HUDEP-2 (cell line): ENCODE measurements around the gene LSR.
A peak's percentile ranks its signal among the peaks of the same experiment; 100 is the strongest.

Source experiments
- DNase-seq, 76 experiments: peaks; one replicate each; lab custom pipeline; 2025; ENCODE audit not compliant: unreplicated experiment in 76 of 76; lab: John Stamatoyannopoulos, UW

The LSR gene

GRCh38 chr19:35265126-35265899 is 16.5 kb downstream of the LSR start:
- peak in 12 of 76 experiments; percentile 12 to 55 (median 26) for DNase-seq

- DNase-seq, result no peak
Measured at GRCh38 chr19:35265900-35266519, 17.2 kb downstream of the LSR start.

DNA sequence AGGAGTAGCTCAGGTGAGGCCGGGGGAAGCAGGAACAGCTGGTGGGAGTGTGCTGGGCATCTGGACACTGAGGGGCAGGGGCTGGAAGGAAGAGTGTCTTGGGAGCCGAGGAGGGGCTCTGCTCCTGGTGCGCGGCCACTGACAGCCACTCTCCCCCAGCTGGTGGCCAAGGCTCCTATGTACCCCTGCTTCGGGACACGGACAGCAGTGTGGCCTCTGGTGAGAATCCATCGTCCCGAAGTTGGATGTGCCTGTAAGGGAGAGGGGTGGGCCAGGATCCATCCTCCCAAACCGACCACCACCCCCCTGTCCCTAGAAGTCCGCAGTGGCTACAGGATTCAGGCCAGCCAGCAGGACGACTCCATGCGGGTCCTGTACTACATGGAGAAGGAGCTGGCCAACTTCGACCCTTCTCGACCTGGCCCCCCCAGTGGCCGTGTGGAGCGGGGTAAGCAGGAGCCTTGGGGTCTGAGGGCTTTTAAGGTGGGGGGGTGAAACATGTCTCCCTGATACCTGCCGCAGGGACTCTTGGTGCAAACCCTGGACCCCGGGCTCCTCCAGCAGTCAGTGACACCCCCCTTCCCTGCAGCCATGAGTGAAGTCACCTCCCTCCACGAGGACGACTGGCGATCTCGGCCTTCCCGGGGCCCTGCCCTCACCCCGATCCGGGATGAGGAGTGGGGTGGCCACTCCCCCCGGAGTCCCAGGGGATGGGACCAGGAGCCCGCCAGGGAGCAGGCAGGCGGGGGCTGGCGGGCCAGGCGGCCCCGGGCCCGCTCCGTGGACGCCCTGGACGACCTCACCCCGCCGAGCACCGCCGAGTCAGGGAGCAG is 17.9 kb downstream of the LSR start:
- peak in 3 of 76 experiments; percentile 18 to 39 (median 33) for DNase-seq

DNA sequence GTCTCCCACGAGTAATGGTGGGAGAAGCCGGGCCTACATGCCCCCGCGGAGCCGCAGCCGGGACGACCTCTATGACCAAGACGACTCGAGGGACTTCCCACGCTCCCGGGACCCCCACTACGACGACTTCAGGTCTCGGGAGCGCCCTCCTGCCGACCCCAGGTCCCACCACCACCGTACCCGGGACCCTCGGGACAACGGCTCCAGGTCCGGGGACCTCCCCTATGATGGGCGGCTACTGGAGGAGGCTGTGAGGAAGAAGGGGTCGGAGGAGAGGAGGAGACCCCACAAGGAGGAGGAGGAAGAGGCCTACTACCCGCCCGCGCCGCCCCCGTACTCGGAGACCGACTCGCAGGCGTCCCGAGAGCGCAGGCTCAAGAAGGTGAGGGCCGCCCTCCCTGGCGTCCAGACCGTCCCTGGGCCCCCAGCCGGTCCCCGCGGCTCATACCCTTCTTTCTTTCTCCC is 18.6 kb downstream of the LSR start:
- DNase-seq, result peak in 30 of 76 experiments; percentile 22 to 82 (median 40)

GRCh38 chr19:35267818-35268535 is 19.2 kb downstream of the LSR start:
- peak in 66 of 76 experiments; percentile 10 to 88 (median 64) for DNase-seq

GRCh38 chr19:35268536-35269437 is 20.0 kb downstream of the LSR start, which contains the start of gene USF2:
Gene USF2, plus strand, starts transcription at chr19:35268962. Its CDS starts 140 bp downstream, at chr19:35269102.
- DNase-seq, result peak in 71 of 76 experiments; percentile 14 to 80 (median 63)

DNA sequence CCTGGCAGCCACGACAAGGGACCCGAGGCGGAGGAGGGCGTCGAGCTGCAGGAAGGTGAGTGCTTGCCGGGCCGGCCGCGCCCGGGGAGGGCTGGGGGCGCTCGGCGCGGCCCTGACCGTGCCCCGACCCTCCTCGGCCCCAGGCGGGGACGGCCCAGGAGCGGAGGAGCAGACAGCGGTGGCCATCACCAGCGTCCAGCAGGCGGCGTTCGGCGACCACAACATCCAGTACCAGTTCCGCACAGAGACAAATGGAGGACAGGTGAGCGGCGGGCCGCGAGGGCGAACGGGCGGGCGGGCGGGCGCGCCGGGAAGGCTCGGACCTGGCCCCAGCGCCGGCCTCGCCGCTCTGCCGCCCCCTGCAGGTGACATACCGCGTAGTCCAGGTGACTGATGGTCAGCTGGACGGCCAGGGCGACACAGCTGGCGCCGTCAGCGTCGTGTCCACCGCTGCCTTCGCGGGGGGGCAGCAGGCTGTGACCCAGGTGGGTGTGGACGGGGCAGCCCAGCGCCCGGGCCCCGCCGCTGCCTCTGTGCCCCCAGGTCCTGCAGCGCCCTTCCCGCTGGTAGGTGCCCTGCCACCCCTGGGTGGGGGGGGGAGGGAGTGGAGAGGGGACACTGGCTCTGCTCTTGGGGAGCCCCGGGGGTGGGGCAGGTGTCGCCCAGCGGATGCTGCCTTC is 20.8 kb downstream of the LSR start:
- DNase-seq, result peak in 73 of 76 experiments; percentile 38 to 90 (median 78)

- DNase-seq, result no peak
Measured at GRCh38 chr19:35270381-35270811, 21.6 kb downstream of the LSR start.

DNA sequence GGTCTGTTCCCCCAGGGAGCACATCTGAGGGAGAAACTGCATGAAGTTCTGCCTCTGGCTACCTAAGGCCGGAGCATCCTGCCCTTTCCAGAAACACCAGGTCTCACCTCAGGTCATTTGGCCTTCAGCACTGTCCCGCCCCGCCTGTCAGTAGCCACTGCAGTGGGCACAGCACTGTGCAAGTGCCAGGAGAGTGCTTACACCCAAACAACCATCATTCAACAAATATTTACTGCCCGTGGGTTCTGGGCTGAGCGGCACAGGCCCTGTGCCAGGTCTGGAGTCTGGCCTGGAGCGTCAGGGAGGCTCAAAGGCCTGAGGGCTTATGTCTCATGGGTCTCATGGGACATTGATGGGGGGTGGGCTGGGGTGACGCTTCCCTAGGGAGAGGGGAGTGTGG is 22.7 kb downstream of the LSR start:
- no peak for DNase-seq

DNA sequence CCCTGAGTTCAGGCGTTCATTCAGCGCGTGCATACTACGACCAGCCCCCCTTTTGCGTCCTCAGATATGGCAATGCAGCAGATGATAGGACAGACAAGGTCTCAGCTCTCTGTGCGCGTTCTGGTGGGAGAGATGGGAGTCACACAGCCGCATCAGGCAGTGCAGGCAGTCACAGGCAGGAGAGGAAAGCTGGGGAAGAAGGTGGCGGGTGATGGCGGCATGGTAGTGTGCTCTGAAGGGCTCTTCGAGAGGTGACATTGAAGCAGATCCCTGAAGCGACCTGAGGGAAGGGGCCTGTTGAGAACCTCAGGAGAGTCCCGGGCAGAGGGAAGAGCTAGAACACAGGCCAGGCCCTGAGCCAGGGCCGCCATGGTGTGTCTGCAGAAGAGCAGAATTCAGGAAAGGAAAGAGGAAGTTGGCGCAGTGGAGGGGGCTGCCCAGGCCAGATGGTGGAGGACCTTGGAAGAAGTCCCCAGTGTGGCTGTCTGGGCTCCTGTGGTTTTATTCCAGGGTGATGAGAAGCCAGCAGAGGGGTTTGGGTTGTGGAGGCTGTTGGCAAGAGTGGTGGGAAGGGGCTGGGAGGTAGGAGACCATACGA is 23.4 kb downstream of the LSR start:
- no peak for DNase-seq

- no peak for DNase-seq
Measured at GRCh38 chr19:35272954-35273649, 24.3 kb downstream of the LSR start.

DNA sequence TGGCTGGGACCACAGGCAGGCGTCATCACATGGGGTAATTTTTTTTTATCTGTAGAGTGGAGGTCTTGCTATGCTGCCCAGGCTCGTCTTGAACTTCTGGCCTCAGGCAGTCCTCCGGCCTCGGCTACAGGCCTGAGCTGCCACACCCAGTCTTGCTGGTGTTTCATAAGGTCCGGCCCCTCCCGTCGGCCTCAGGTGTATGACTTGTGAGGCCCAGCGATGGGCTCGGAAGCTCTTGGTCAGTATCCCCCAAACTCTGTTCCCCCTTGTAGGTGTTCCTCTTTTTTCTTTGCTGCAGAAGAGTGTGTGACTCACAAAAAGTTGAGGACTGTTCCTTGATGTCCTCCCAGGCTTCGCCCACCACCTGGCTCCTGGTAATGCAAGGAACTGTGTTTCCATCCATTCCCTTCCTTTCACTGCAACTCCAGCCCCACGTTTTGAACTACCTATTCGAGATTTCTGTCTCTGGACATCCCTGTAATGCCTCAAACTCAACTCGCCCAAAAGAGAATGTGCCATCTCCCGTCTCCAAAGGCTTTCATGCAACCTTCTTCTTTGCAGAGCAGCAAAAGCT is 25.0 kb downstream of the LSR start:
- DNase-seq, result no peak

- no peak for DNase-seq
Measured at GRCh38 chr19:35274323-35274722, 25.5 kb downstream of the LSR start.

- DNase-seq, result no peak
Measured at GRCh38 chr19:35276706-35277281, 28.0 kb downstream of the LSR start.

DNA sequence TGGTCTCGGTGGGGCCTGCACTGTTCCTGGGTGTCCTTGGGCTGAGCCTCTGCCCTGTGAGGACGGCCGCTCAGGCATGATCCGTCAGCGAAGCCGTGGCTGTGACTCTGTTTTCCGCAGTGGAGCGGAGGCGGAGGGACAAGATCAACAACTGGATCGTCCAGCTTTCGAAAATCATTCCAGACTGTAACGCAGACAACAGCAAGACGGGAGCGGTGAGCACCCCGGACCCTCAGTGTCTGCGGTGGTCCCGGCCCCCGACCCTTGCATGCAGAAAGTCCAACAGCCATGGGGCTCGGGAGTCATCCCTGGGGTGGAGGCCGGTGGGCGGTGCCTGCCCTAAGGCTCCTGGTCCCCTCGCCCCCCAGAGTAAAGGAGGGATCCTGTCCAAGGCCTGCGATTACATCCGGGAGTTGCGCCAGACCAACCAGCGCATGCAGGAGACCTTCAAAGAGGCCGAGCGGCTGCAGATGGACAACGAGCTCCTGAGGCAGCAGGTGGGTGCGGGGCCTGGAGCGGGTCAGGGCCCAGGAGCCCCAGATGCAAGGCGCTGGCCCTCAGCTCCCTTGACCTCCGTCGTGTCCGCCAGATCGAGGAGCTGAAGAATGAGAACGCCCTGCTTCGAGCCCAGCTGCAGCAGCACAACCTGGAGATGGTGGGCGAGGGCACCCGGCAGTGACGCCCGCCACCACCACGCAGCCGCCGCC is 29.9 kb downstream of the LSR start:
- no peak for DNase-seq

DNA sequence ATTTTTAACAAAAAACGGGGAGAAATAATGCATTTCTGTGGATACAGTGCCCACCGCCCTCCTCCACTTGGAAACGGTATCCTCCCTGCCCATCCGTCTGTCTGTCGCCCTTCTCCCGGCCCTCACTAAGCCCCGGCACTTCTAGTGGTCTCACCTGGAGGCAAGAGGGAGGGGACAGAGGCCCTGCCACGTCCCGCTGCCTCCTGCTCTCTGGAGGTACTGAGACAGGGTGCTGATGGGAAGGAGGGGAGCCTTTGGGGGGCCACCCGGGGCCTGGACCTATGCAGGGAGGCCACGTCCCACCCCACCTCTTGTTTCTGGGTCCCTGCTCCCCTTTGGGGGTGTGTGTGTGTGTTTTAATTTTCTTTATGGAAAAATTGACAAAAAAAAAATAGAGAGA is 30.6 kb downstream of the LSR start:
- no peak for DNase-seq
